ENCODE results near the gene HMGB4. TPM values are rescaled to one million over a fixed set of nuclear protein-coding genes. Genes with fewer than 3 reads are reported as not detected.

Gene HMGB4
- total and polyA plus RNA-seq, 2 experiments from 2014 or later: not detected

GRCh38 chr1:33895396-33895795, 31.5 kb downstream of the HMGB4 start:
- DNase-seq (ENCODE audit: low read depth in 1 of 2, low spot score in 1 of 2): no peak
- Histone ChIP-seq H3K9me3 (ENCODE audit: low read depth) (no peaks in the 10 kb centered on the region), H3K27ac (no peak overlapping the region), H3K4me1 (ENCODE audit: low read depth) (no peaks in the 10 kb centered on the region), H3K27me3 (no peaks in the 10 kb centered on the region), H3K36me3 (no peaks in the 10 kb centered on the region), H3K4me3 (no peak overlapping the region)
- TF ChIP-seq, protein P1, sequence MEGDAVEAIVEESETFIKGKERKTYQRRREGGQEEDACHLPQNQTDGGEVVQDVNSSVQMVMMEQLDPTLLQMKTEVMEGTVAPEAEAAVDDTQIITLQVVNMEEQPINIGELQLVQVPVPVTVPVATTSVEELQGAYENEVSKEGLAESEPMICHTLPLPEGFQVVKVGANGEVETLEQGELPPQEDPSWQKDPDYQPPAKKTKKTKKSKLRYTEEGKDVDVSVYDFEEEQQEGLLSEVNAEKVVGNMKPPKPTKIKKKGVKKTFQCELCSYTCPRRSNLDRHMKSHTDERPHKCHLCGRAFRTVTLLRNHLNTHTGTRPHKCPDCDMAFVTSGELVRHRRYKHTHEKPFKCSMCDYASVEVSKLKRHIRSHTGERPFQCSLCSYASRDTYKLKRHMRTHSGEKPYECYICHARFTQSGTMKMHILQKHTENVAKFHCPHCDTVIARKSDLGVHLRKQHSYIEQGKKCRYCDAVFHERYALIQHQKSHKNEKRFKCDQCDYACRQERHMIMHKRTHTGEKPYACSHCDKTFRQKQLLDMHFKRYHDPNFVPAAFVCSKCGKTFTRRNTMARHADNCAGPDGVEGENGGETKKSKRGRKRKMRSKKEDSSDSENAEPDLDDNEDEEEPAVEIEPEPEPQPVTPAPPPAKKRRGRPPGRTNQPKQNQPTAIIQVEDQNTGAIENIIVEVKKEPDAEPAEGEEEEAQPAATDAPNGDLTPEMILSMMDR (IDR thresholded peaks at IDR 0.05; ENCODE audit: low read depth, low read length): no peak

GRCh38 chr1:33895976-33896375, 32.1 kb downstream of the HMGB4 start:
- Histone ChIP-seq H3K27ac (no peak overlapping the region), H3K4me1 (ENCODE audit: low read depth) (no peaks in the 10 kb centered on the region), H3K9me3 (ENCODE audit: low read depth) (no peaks in the 10 kb centered on the region), H3K36me3 (no peaks in the 10 kb centered on the region), H3K27me3 (no peaks in the 10 kb centered on the region), H3K4me3 (no peak overlapping the region)
- TF ChIP-seq, protein P1 (IDR thresholded peaks at IDR 0.05; ENCODE audit: low read depth, low read length): no peak
- DNase-seq (ENCODE audit: low read depth in 1 of 2, low spot score in 1 of 2): no peak

DNA sequence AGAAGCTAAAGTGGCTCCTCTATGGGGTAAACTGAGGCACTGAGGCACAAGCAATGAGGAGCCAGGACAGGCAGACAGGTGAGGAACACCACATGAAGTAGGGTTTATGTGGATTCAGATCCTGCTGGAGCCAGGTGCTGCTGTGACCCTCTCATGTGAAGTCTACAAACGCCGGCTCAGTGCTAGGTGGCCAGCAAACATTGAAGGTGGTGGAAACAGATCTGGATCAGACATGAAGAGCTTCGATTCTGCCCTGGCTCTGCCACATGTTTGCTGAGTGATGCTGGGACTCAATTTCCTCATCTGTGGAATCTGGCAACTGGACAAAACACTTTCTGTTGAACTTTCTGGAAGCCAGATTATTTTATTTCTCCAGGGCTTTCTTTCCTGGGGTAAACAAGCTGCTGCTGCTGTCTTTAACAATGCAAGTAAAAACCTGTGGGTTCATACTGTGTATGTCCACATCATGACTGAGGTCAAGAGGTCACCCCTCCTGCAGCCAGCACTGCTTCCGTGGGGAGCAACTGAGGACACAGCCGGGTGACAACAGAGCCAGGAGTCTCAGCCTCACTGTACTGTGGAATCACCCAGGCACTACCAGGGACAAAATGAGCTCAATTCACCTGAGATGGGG, 33.3 kb downstream of the HMGB4 start:
- no peak for DNase-seq (ENCODE audit: low read depth in 1 of 2, low spot score in 1 of 2)
- Histone ChIP-seq H3K4me1 (ENCODE audit: low read depth) (peaks cover 3% of the 10 kb centered on the region), H3K27ac (no peak overlapping the region), H3K27me3 (no peaks in the 10 kb centered on the region), H3K4me3 (no peak overlapping the region), H3K36me3 (no peaks in the 10 kb centered on the region), H3K9me3 (ENCODE audit: low read depth) (no peaks in the 10 kb centered on the region)
- TF ChIP-seq, protein P1 (IDR thresholded peaks at IDR 0.05; ENCODE audit: low read depth, low read length): no peak

GRCh38 chr1:33898406-33898805, 34.5 kb downstream of the HMGB4 start:
- DNase-seq (ENCODE audit: low read depth in 1 of 2, low spot score in 1 of 2): no peak

DNA sequence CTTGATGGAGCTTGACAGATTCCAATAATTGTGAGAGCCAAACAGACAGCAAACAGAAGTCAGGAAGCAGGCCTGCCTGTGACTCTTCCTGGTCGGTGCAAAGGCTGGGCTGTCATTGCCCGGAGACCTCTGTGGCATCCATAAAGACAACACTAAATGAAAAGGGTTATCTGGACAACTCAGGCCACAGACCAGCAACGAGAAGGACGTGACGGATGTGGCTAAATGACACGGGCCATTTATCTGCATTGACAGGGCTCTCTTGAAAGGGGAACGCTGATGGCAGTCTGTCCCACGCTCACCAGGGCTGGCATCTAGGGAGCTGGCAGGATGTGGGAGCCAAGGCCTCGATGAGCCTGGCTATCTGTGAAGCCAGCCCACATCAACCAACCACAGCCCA, 35.0 kb downstream of the HMGB4 start:
- Histone ChIP-seq H3K27me3 (no peaks in the 10 kb centered on the region), H3K4me1 (ENCODE audit: low read depth) (peaks cover 13% of the 10 kb centered on the region), H3K27ac (no peak overlapping the region), H3K36me3 (no peaks in the 10 kb centered on the region), H3K9me3 (ENCODE audit: low read depth) (no peaks in the 10 kb centered on the region), H3K4me3 (no peak overlapping the region)
- TF ChIP-seq, protein P1 (IDR thresholded peaks at IDR 0.05; ENCODE audit: low read depth, low read length): no peak
- DNase-seq (ENCODE audit: low read depth in 1 of 2, low spot score in 1 of 2): no peak

More at GRCh38 chr1:33898406-33898805, 34.5 kb downstream of the HMGB4 start:
- H3K36me3 ChIP-seq: no peaks in the 10 kb centered on the region
- no peaks in the 10 kb centered on the region for H3K9me3 ChIP-seq (ENCODE audit: low read depth)
- H3K27ac ChIP-seq: no peak overlapping the region
- peaks cover 13% of the 10 kb centered on the region for H3K4me1 ChIP-seq (ENCODE audit: low read depth)
- TF ChIP-seq, protein P1 (IDR thresholded peaks at IDR 0.05; ENCODE audit: low read depth, low read length): no peak
- H3K27me3 ChIP-seq: no peaks in the 10 kb centered on the region
- H3K4me3 ChIP-seq: no peak overlapping the region

Measured in cardiac muscle cell (in vitro differentiated cells and primary cell).